GM23248 (cell line): Measurements from ENCODE around the gene TTYH3. TPM values are rescaled to one million over a fixed set of nuclear protein-coding genes. Genes with fewer than 3 reads are reported as not detected.

ENCODE experiments used
- DNase-seq: peaks from one replicate; pipeline ENCODE4 v3.0.0-alpha.2; 2015
- H2AFZ ChIP-seq: fragments of 200-600 bp; sonication (generic); 2 replicates; pipeline ENCODE4 v1.6.1; 2016; ENCODE audit warnings: antibody characterized with exemption
- H3F3A ChIP-seq: fragments of 200-600 bp; sonication (generic); 2 replicates; pipeline ENCODE4 v1.6.1; 2016; ENCODE audit warnings: mild to moderate bottlenecking, antibody characterized with exemption, mixed run types; ENCODE audit not compliant: insufficient read depth
- H3K27ac ChIP-seq: fragments of 200-600 bp; sonication (generic); 2 replicates; pipeline ENCODE4 v1.5.1; 2016; ENCODE audit warnings: mild to moderate bottlenecking
- H3K27me3 ChIP-seq: fragments of 200-600 bp; sonication (generic); replicated peaks from 2 replicates; pipeline ENCODE4 v1.6.1; 2016; ENCODE audit warnings: mild to moderate bottlenecking; ENCODE audit not compliant: insufficient read depth
- H3K36me3 ChIP-seq: fragments of 200-600 bp; sonication (generic); 2 replicates; pipeline ENCODE4 v1.6.1; 2016; ENCODE audit warnings: low read depth, mild to moderate bottlenecking
- H3K4me1 ChIP-seq: fragments of 200-600 bp; sonication (generic); 2 replicates; pipeline ENCODE4 v1.6.1; 2016; ENCODE audit warnings: mild to moderate bottlenecking; ENCODE audit not compliant: insufficient read depth
- H3K4me2 ChIP-seq: fragments of 200-600 bp; sonication (generic); one replicate; pipeline ENCODE4 v1.6.1; 2016; ENCODE audit warnings: mild to moderate bottlenecking; ENCODE audit not compliant: unreplicated experiment
- H3K4me3 ChIP-seq: fragments of 200-600 bp; sonication (generic); 2 replicates; pipeline ENCODE4 v1.5.1; 2016; ENCODE audit warnings: mild to moderate bottlenecking
- H3K79me2 ChIP-seq: fragments of 200-600 bp; sonication (generic); 2 replicates; pipeline ENCODE4 v1.6.1; 2016; ENCODE audit warnings: mild to moderate bottlenecking; ENCODE audit not compliant: insufficient read depth
- H3K9ac ChIP-seq: fragments of 200-600 bp; sonication (generic); 2 replicates; pipeline ENCODE4 v1.6.1; 2016; ENCODE audit warnings: mild to moderate bottlenecking
- H3K9me2 ChIP-seq: fragments of 200-600 bp; sonication (generic); 2 replicates; pipeline ENCODE4 v1.6.1; 2016; ENCODE audit warnings: mixed run types, mild to moderate bottlenecking, moderate library complexity; ENCODE audit not compliant: insufficient read depth
- H3K9me3 ChIP-seq: fragments of 200-600 bp; sonication (generic); one replicate; pipeline ENCODE4 v1.6.1; 2017; ENCODE audit warnings: low read depth
- H4K20me1 ChIP-seq: fragments of 200-600 bp; sonication (generic); 2 replicates; pipeline ENCODE4 v1.6.0; 2016; ENCODE audit not compliant: insufficient read depth
- EZH2 ChIP-seq: fragments of 200-600 bp; sonication (generic); IDR thresholded peaks from 2 replicates; pipeline ENCODE4 v1.6.1; 2018; ENCODE audit warnings: antibody characterized with exemption, mild to moderate bottlenecking; ENCODE audit not compliant: insufficient read depth, poor library complexity, severe bottlenecking
- EZH2phosphoT487 ChIP-seq: fragments of 200-600 bp; sonication (generic); IDR thresholded peaks from 2 replicates; pipeline ENCODE4 v1.6.1; 2018; ENCODE audit warnings: antibody characterized with exemption, moderate library complexity, mild to moderate bottlenecking, low read depth; ENCODE audit not compliant: insufficient read depth
- WGBS, 2 experiments: methylation state at CpG; one replicate each; pipeline ENCODE4 v1.1.6; 2015 to 2017; ENCODE audit warnings: low lambda C conversion rate in 2 of 2, low coverage in 1 of 2; ENCODE audit errors: missing lambda C conversion rate in 2 of 2; 5-methylcytosine and 5-hydroxymethylcytosine counted together
- in situ Hi-C: fragments of 300-500 bp; cut with MboI; formaldehyde crosslinking; loops from 2 replicates; pipeline ENCODE4 v1.15.0; 2020
- polyA plus RNA-seq: library from polyadenylated mRNA; unstranded; fragments of >200 nt; fragmentation: Nextera tagmentation; extraction: Ambion mirVana; gene quantifications from 2 replicates; pipeline ENCODE4 v1.2.1, GENCODE V29; 2016
- total RNA-seq: library from RNA; depleted of rRNA; stranded (reverse); fragments of >200 nt; shearing (Covaris generic); gene quantifications from 2 replicates; pipeline ENCODE4 v1.2.3, GENCODE V29; 2014

The TTYH3 gene
- total and polyA plus RNA-seq, 2 experiments from 2014 or later = 25.3 to 46.0 TPM

- in situ Hi-C loops = loop anchor here (25.0 kb wide), 1 partner anchor 224 kb away; no protein-coding TSS in a partner anchor
- no peak overlapping the region for H3K9ac ChIP-seq
- no peak overlapping the region for H2AFZ ChIP-seq
- H3K9me3 ChIP-seq = no peaks in the 10 kb centered on the region
- H3K4me1 ChIP-seq = peaks cover 4% of the 10 kb centered on the region; the same call in 1 of the 2 replicates
- no peak for TF ChIP-seq EZH2
- TF ChIP-seq EZH2phosphoT487 = no peak
- no peaks in the 10 kb centered on the region for H3K27me3 ChIP-seq
- H3K36me3 ChIP-seq = no peaks in the 10 kb centered on the region
- H3K4me2 ChIP-seq = no peak overlapping the region
- no peak overlapping the region for H3K4me3 ChIP-seq
- no peaks in the 10 kb centered on the region for H3K79me2 ChIP-seq
- no peaks in the 10 kb centered on the region for H3K9me2 ChIP-seq
- no peak overlapping the region for H3K27ac ChIP-seq
- peaks cover 6% of the 10 kb centered on the region; the same call in 1 of the 2 replicates for H3F3A ChIP-seq
- DNase-seq = no peak
- H4K20me1 ChIP-seq = no peaks in the 10 kb centered on the region
- 90 to 91% methylated on average over 14 of the region's 14 CpGs for WGBS, 2 experiments
These were observed 54.3 kb downstream of the TTYH3 start for GRCh38 chr7:2686101-2686500.

GRCh38 chr7:2687338-2687869 is 55.6 kb downstream of the TTYH3 start:
- TF ChIP-seq EZH2phosphoT487 (no peak), EZH2 (no peak)
- H3K36me3 ChIP-seq = no peaks in the 10 kb centered on the region
- H3K4me3 ChIP-seq = peak overlapping the region; percentile 65
- H3K9me3 ChIP-seq = no peaks in the 10 kb centered on the region
- peak overlapping the region; percentile 72 for H3K4me2 ChIP-seq
- peak overlapping the region; percentile 6; the same call in 1 of the 2 replicates for H2AFZ ChIP-seq
- WGBS, 2 experiments = 29 to 37% methylated on average over 14 to 17 of the region's 17 CpGs
- H3K4me1 ChIP-seq = peaks cover 4% of the 10 kb centered on the region; the same call in 1 of the 2 replicates
- peaks cover 6% of the 10 kb centered on the region; the same call in 1 of the 2 replicates for H3F3A ChIP-seq
- H4K20me1 ChIP-seq = no peaks in the 10 kb centered on the region
- no peaks in the 10 kb centered on the region for H3K79me2 ChIP-seq
- H3K9me2 ChIP-seq = no peaks in the 10 kb centered on the region
- peak overlapping the region; percentile 51 for H3K27ac ChIP-seq
- no peaks in the 10 kb centered on the region for H3K27me3 ChIP-seq
- in situ Hi-C loops = loop anchor here (25.0 kb wide), 1 partner anchor 225 kb away; no protein-coding TSS in a partner anchor
- H3K9ac ChIP-seq = peak overlapping the region; percentile 67
- DNase-seq = peak; percentile 89

GRCh38 chr7:2687881-2688318 is 56.1 kb downstream of the TTYH3 start, which contains the start of gene AMZ1:
TSS of gene AMZ1 (plus strand) at chr7:2688202. CDS start at chr7:2700452, 12,250 bp downstream.
- peaks cover 4% of the 10 kb centered on the region; the same call in 1 of the 2 replicates for H3K4me1 ChIP-seq
- no peaks in the 10 kb centered on the region for H3K36me3 ChIP-seq
- H3K9me3 ChIP-seq = no peaks in the 10 kb centered on the region
- peak within 1 kb of the TSS; percentile 67 for H3K9ac ChIP-seq
- peaks cover 6% of the 10 kb centered on the region; the same call in 1 of the 2 replicates for H3F3A ChIP-seq
- H2AFZ ChIP-seq = peak within 1 kb of the TSS; percentile 62
- peak within 1 kb of the TSS; percentile 51 for H3K27ac ChIP-seq
- H3K9me2 ChIP-seq = no peaks in the 10 kb centered on the region
- no peaks in the 10 kb centered on the region for H3K79me2 ChIP-seq
- peak within 1 kb of the TSS; percentile 72 for H3K4me2 ChIP-seq
- peak within 1 kb of the TSS; percentile 65 for H3K4me3 ChIP-seq
- WGBS, 2 experiments = 4 to 15% methylated on average over 8 to 38 of the region's 41 CpGs
- no peaks in the 10 kb centered on the region for H4K20me1 ChIP-seq
- TF ChIP-seq EZH2phosphoT487 (no peak), EZH2 (no peak)
- no peaks in the 10 kb centered on the region for H3K27me3 ChIP-seq
- DNase-seq = peak; percentile 67
- in situ Hi-C loops = loop anchor here (25.0 kb wide), 1 partner anchor 226 kb away; no protein-coding TSS in a partner anchor

- in situ Hi-C loops = loop anchor here (25.0 kb wide), 1 partner anchor 226 kb away; no protein-coding TSS in a partner anchor
- peak overlapping the region; percentile 59 for H3K4me2 ChIP-seq
- H3K4me3 ChIP-seq = peak overlapping the region; percentile 65
- H3K9me2 ChIP-seq = no peaks in the 10 kb centered on the region
- WGBS, 2 experiments = 10 to 12% methylated on average over 38 to 62 of the region's 62 CpGs
- peaks cover 4% of the 10 kb centered on the region; the same call in 1 of the 2 replicates for H3K4me1 ChIP-seq
- no peak overlapping the region for H3K27ac ChIP-seq
- H2AFZ ChIP-seq = peak overlapping the region; percentile 62
- H3F3A ChIP-seq = peaks cover 6% of the 10 kb centered on the region; the same call in 1 of the 2 replicates
- no peaks in the 10 kb centered on the region for H3K79me2 ChIP-seq
- no peaks in the 10 kb centered on the region for H4K20me1 ChIP-seq
- peak; percentile 55 for DNase-seq
- H3K36me3 ChIP-seq = no peaks in the 10 kb centered on the region
- H3K9me3 ChIP-seq = no peaks in the 10 kb centered on the region
- TF ChIP-seq EZH2 (peak; percentile 50), EZH2phosphoT487 (no peak)
- peak overlapping the region; percentile 67 for H3K9ac ChIP-seq
- H3K27me3 ChIP-seq = no peaks in the 10 kb centered on the region
These were observed 56.9 kb downstream of the TTYH3 start for GRCh38 chr7:2688409-2689342.
